ENCODE measurements around the gene PLEKHG4B.

- no peak for TF ChIP-seq CTCF (IDR thresholded peaks at IDR 0.05)
- no peak for TF ChIP-seq YY1 (IDR thresholded peaks at IDR 0.05; ENCODE audit: low read depth)
- no peak for TF ChIP-seq CHD2 (IDR thresholded peaks at IDR 0.05; ENCODE audit: low read length, partially characterized antibody)
- TF ChIP-seq USF2 (IDR thresholded peaks at IDR 0.05; ENCODE audit: borderline replicate concordance, low read depth, low read length): no peak
- TF ChIP-seq FOSL2 (IDR thresholded peaks at IDR 0.05; ENCODE audit: borderline replicate concordance, low read depth): no peak
- TF ChIP-seq ZBTB33 (IDR thresholded peaks at IDR 0.05; ENCODE audit: borderline replicate concordance, low read depth): no peak
- TF ChIP-seq RFX5 (IDR thresholded peaks at IDR 0.05; ENCODE audit: low read length): no peak
- TF ChIP-seq EZH2phosphoT487 (IDR thresholded peaks at IDR 0.05; ENCODE audit: borderline replicate concordance, low read depth): no peak
- TF ChIP-seq FOXM1 (IDR thresholded peaks at IDR 0.05; ENCODE audit: low read depth): no peak
- TF ChIP-seq POLR2AphosphoS5 (IDR thresholded peaks at IDR 0.05; ENCODE audit: low read depth, low read length): no peak
- no peak for TF ChIP-seq TEAD4 (IDR thresholded peaks at IDR 0.05; ENCODE audit: borderline replicate concordance, insufficient read depth)
Measured at GRCh38 chr5:166441-167372, 74.7 kb downstream of the PLEKHG4B start.

Data from SK-N-SH (cell line).